HepG2 (cell line): ENCODE measurements around the gene MARF1. TPM values are rescaled to one million over a fixed set of nuclear protein-coding genes. Genes with fewer than 3 reads are reported as not detected.

Experiments
- EP300 ChIP-seq, 3 experiments: sonication (generic) in 1 of 3; formaldehyde crosslinking in 1 of 3; IDR thresholded peaks; 2 replicates each; pipeline versions ENCODE4 v1.5.1 to v1.6.1; 2011 to 2020; ENCODE audit warnings: low read depth in 2 of 3, low read length in 2 of 3, borderline replicate concordance in 1 of 3, improper control_type of control experiment in 1 of 3, mild to moderate bottlenecking in 1 of 3, missing genetic modification reagents in 1 of 3, moderate library complexity in 1 of 3
- GABPB1 ChIP-seq: IDR thresholded peaks from 2 replicates; pipeline ENCODE4 v1.6.1; 2016; ENCODE audit warnings: mild to moderate bottlenecking, missing genetic modification reagents, moderate library complexity, missing compliant biosample characterization
- HNRNPH1 ChIP-seq: fragments of 200-400 bp; formaldehyde crosslinking; optimal IDR thresholded peaks from 2 replicates; pipeline ENCODE3; 2017; ENCODE audit warnings: mild to moderate bottlenecking, low read depth, low read length
- HNRNPLL ChIP-seq: fragments of 200-400 bp; formaldehyde crosslinking; IDR thresholded peaks from 2 replicates; pipeline ENCODE4 v1.6.1; 2017; ENCODE audit warnings: mild to moderate bottlenecking, low read depth, low read length; ENCODE audit not compliant: poor library complexity, severe bottlenecking
- HNRNPUL1 ChIP-seq: fragments of 200-400 bp; formaldehyde crosslinking; IDR thresholded peaks from 2 replicates; pipeline ENCODE4 v1.6.1; 2017; ENCODE audit warnings: low read depth, mild to moderate bottlenecking, low read length, moderate library complexity
- NFIB ChIP-seq: sonication (generic); formaldehyde crosslinking; IDR thresholded peaks from 2 replicates; pipeline ENCODE4 v1.9.0; 2021; ENCODE audit warnings: missing genetic modification reagents, mild to moderate bottlenecking, borderline replicate concordance
- SAP130 ChIP-seq: IDR thresholded peaks from 2 replicates; pipeline ENCODE4 v1.6.1; 2016; ENCODE audit warnings: low read depth
- SMAD1 ChIP-seq: sonication (generic); formaldehyde crosslinking; IDR thresholded peaks from 2 replicates; pipeline ENCODE4 v1.4.0; 2020; ENCODE audit warnings: missing genetic modification reagents, low read depth, mild to moderate bottlenecking, borderline replicate concordance
- ZIK1 ChIP-seq: sonication (generic); formaldehyde crosslinking; IDR thresholded peaks from 2 replicates; pipeline ENCODE4 v1.5.0; 2020; ENCODE audit warnings: mild to moderate bottlenecking, low read depth, missing genetic modification reagents, borderline replicate concordance
- ZNF18 ChIP-seq: sonication (generic); formaldehyde crosslinking; IDR thresholded peaks from 2 replicates; pipeline ENCODE4 v1.8.0; 2022; ENCODE audit warnings: mild to moderate bottlenecking, missing genetic modification reagents; ENCODE audit not compliant: insufficient replicate concordance
- ZNF816 ChIP-seq: sonication (generic); formaldehyde crosslinking; IDR thresholded peaks from 2 replicates; pipeline ENCODE4 v1.8.0; 2022; ENCODE audit warnings: missing genetic modification reagents, mild to moderate bottlenecking, borderline replicate concordance
- ZUFSP ChIP-seq: sonication (generic); formaldehyde crosslinking; IDR thresholded peaks from 2 replicates; pipeline ENCODE4 v1.9.0; 2021; ENCODE audit warnings: missing genetic modification reagents, mild to moderate bottlenecking, borderline replicate concordance
- polyA plus RNA-seq, 8 experiments: library from polyadenylated mRNA; depleted of rRNA in 3 of 8; stranded (reverse) in 7 of 8; unstranded in 1 of 8; fragments of >200 nt; fragmentation: Illumina TruSeq in 4 of 8; extraction: Trizol in 4 of 8; gene quantifications; 2 replicates each; pipeline versions ENCODE4 v1.2.1 to v1.2.3, GENCODE V29; 2011 to 2016; ENCODE audit warnings: low read depth in 4 of 8, missing spikeins in 1 of 8, mixed read lengths in 1 of 8; ENCODE audit not compliant: insufficient read depth in 1 of 8
- total RNA-seq, 5 experiments: library from RNA; depleted of rRNA; stranded (reverse); fragments of >200 nt; fragmentation: Illumina TruSeq; extraction: Trizol; gene quantifications; 2 replicates each; pipeline ENCODE4 v1.2.3, GENCODE V29; 2016; ENCODE audit warnings: low read depth in 1 of 5
- TF ChIP-seq, protein P1 (sequence below): sonication (generic); formaldehyde crosslinking; IDR thresholded peaks from 2 replicates; pipeline ENCODE4 v1.5.0; 2020; ENCODE audit warnings: mild to moderate bottlenecking, missing genetic modification reagents, borderline replicate concordance
- TF ChIP-seq, protein P2 (sequence below): IDR thresholded peaks from 2 replicates; pipeline ENCODE4 v1.6.1; 2012; ENCODE audit warnings: low read depth, low read length, improper control_type of control experiment

The MARF1 gene
- total and polyA plus RNA-seq, 2 of the 13 experiments (the other 11 are each of a cell fraction or from before 2014, with no cell fraction given) = 8.7 to 20.7 TPM

DNA sequence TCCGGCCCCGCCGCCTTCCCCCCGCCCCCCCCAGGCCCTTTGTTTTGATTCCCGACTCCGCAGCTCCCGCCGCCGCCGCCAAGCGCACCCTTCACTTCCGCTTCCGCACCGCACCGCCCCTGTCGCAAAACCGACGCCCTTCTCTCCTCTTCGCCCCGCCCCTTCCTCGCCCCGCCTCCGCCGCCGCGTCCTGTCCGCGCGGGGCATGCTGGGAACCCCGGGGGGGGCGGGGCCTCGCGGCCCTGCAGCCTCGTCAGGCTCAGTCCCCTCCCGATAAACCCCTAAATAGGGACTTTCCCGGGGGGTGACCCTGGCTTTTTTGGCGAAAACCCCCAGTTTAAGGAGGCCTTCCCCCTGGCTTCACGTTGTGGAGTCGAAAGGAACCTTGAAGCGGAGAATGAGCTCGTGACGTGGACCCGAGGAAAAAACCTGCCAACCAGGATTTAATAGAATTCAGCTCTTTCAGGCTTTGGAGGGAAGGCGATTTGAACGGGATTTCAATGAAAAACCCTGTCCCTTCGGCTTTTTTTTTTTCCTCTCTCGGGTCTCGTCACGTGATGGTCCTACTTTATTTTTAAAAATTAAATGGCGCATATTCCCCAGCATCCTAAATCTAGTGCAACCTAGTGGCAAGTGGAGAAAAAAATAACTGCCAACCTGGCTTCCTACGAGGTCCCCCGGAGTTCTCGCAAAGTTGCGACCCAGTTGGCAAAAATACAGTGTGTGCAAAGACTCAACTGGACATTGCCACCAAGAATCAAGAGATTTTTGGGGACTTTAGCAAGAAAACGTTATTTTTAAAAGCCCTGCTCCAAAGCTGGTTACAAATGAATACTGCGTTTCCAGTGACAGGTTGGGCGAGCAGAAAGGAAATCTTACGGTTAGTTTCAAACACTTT is at the start of gene MARF1 (continued):
- peak; percentile 94 for TF ChIP-seq HNRNPLL
- peak; percentile 91 for TF ChIP-seq HNRNPH1
- TF ChIP-seq, protein P1, sequence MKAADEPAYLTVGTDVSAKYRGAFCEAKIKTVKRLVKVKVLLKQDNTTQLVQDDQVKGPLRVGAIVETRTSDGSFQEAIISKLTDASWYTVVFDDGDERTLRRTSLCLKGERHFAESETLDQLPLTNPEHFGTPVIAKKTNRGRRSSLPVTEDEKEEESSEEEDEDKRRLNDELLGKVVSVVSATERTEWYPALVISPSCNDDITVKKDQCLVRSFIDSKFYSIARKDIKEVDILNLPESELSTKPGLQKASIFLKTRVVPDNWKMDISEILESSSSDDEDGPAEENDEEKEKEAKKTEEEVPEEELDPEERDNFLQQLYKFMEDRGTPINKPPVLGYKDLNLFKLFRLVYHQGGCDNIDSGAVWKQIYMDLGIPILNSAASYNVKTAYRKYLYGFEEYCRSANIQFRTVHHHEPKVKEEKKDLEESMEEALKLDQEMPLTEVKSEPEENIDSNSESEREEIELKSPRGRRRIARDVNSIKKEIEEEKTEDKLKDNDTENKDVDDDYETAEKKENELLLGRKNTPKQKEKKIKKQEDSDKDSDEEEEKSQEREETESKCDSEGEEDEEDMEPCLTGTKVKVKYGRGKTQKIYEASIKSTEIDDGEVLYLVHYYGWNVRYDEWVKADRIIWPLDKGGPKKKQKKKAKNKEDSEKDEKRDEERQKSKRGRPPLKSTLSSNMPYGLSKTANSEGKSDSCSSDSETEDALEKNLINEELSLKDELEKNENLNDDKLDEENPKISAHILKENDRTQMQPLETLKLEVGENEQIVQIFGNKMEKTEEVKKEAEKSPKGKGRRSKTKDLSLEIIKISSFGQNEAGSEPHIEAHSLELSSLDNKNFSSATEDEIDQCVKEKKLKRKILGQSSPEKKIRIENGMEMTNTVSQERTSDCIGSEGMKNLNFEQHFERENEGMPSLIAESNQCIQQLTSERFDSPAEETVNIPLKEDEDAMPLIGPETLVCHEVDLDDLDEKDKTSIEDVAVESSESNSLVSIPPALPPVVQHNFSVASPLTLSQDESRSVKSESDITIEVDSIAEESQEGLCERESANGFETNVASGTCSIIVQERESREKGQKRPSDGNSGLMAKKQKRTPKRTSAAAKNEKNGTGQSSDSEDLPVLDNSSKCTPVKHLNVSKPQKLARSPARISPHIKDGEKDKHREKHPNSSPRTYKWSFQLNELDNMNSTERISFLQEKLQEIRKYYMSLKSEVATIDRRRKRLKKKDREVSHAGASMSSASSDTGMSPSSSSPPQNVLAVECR (CRISPR knock-in tag) = peak; percentile 82
- TF ChIP-seq SAP130 (CRISPR knock-in tag) = peak; percentile 60
- no peak; the same call in none of the 2 replicates for TF ChIP-seq SMAD1 (CRISPR knock-in tag)
- peak; percentile 72 for TF ChIP-seq ZNF18 (CRISPR knock-in tag)
- TF ChIP-seq ZNF816 (CRISPR knock-in tag) = 0 out of 2 replicates have a peak, but pooled peaks have one; percentile 13
- TF ChIP-seq, protein P2, sequence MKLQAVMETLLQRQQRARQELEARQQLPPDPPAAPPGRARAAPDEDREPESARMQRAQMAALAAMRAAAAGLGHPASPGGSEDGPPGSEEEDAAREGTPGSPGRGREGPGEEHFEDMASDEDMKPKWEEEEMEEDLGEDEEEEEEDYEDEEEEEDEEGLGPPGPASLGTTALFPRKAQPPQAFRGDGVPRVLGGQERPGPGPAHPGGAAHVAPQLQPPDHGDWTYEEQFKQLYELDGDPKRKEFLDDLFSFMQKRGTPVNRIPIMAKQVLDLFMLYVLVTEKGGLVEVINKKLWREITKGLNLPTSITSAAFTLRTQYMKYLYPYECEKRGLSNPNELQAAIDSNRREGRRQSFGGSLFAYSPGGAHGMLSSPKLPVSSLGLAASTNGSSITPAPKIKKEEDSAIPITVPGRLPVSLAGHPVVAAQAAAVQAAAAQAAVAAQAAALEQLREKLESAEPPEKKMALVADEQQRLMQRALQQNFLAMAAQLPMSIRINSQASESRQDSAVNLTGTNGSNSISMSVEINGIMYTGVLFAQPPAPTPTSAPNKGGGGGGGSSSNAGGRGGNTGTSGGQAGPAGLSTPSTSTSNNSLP = 0 out of 2 replicates have a peak, but pooled peaks have one; percentile 4
- TF ChIP-seq NFIB = no peak
- no peak for TF ChIP-seq ZUFSP (CRISPR knock-in tag)
- peak in 1 of 2 experiments; percentile 12; a peak in 2 of 4 replicates for TF ChIP-seq EP300 (IDR thresholded peaks at IDR 0.05; ENCODE audit: low read depth in 2 of 2, low read length in 2 of 2)
- TF ChIP-seq EP300 (CRISPR knock-in tag; IDR thresholded peaks at IDR 0.05; ENCODE audit: borderline replicate concordance) = peak; percentile 21; the same call in 1 of the 2 replicates
- TF ChIP-seq ZIK1 = peak; percentile 42; the same call in 1 of the 2 replicates
- TF ChIP-seq HNRNPUL1 = no peak
- TF ChIP-seq GABPB1 (CRISPR knock-in tag) = peak; percentile 96
